Measurements from ENCODE around the gene UACA. TPM values are rescaled to one million over a fixed set of nuclear protein-coding genes. Genes with fewer than 3 reads are reported as not detected.

Gene UACA
- polyA plus RNA-seq, 1 of the 3 experiments (the other 2 are of a cell fraction) = 35.9 TPM

- 64% methylated on average over 2 of the region's 2 CpGs for WGBS (ENCODE audit: low lambda C conversion rate)
- Histone ChIP-seq H3K27me3 (ENCODE audit: insufficient read depth) (no peaks in the 10 kb centered on the region), H3F3A (replicated peaks; ENCODE audit: insufficient read depth) (peaks cover 21% of the 10 kb centered on the region), H3K4me3 (ENCODE audit: low read depth in 2 of 2, low read length in 1 of 2) (no peak overlapping the region), H2AFZ (ENCODE audit: low read depth) (no peak overlapping the region), H3K9ac (no peak overlapping the region; the same call in 1 of the 2 replicates), H4K20me1 (ENCODE audit: insufficient read depth) (peaks cover 3% of the 10 kb centered on the region; the same call in 1 of the 2 replicates), H3K36me3 (replicated peaks in 1 of 2; ENCODE audit: control insufficient read depth in 1 of 2, insufficient read depth in 2 of 2, low read length in 1 of 2) (peaks cover 26 to 86% of the 10 kb centered on the region in 2 experiments), H3K4me2 (no peak overlapping the region), H3K4me1 (ENCODE audit: control insufficient read depth in 1 of 2, insufficient read depth in 2 of 2, low read depth in 1 of 2, low read length in 1 of 2) (peaks cover 5 to 23% of the 10 kb centered on the region in 2 experiments; a peak in 3 of 4 replicates), H3K9me2 (no peaks in the 10 kb centered on the region), H3K9me3 (no peaks in the 10 kb centered on the region), H3K79me2 (ENCODE audit: insufficient read depth) (peaks cover 95% of the 10 kb centered on the region), H3K27ac (ENCODE audit: low read depth in 2 of 2, low read length in 1 of 2) (peak overlapping the region; percentile 1 to 39; a peak in 2 of 4 replicates)
- ChIA-PET CTCF (interaction anchor here (1.2 to 3.8 kb wide), 3 partner anchors 10 to 121 kb away, joined by 4 to 23 read pairs (median 5); no protein-coding TSS in a partner anchor), POLR2A (no interaction called here)
- TF ChIP-seq PBX3 (IDR thresholded peaks at IDR 0.05) (no peak), CTCF (IDR thresholded peaks at IDR 0.05) (no peak), RXRA (IDR thresholded peaks at IDR 0.05; ENCODE audit: borderline replicate concordance, low read depth) (no peak), JUND (IDR thresholded peaks at IDR 0.05) (no peak), EP300 (IDR thresholded peaks at IDR 0.05; ENCODE audit: borderline replicate concordance in 1 of 2, low read depth in 1 of 2, low read length in 1 of 2) (no peak), RAD21 (IDR thresholded peaks at IDR 0.05; ENCODE audit: low read length) (no peak), RFX5 (IDR thresholded peaks at IDR 0.05; ENCODE audit: low read length) (no peak), USF1 (IDR thresholded peaks at IDR 0.05; ENCODE audit: borderline replicate concordance, low read depth) (no peak), MXI1 (IDR thresholded peaks at IDR 0.05; ENCODE audit: low read depth, low read length) (no peak), MEF2A (IDR thresholded peaks at IDR 0.05; ENCODE audit: borderline replicate concordance, low read depth) (no peak), ZBTB33 (IDR thresholded peaks at IDR 0.05; ENCODE audit: borderline replicate concordance, low read depth) (no peak), GABPA (IDR thresholded peaks at IDR 0.05; ENCODE audit: low read depth) (no peak), MAX (IDR thresholded peaks at IDR 0.05; ENCODE audit: low read depth) (no peak), NFIC (IDR thresholded peaks at IDR 0.05; ENCODE audit: borderline replicate concordance) (no peak), FOXJ3 (CRISPR knock-in tag; IDR thresholded peaks at IDR 0.05) (no peak), SMC3 (IDR thresholded peaks at IDR 0.05; ENCODE audit: low read depth, low read length) (no peak)
- no peak for DNase-seq
These were observed 72.7 kb downstream of the UACA start for GRCh38 chr15:70690491-70691276.

Measured in SK-N-SH (cell line).